Esophagus squamous epithelium (tissue), 5 donors: ENCODE measurements around the gene PINK1. TPM values are rescaled to one million over a fixed set of nuclear protein-coding genes. Genes with fewer than 3 reads are reported as not detected.

Experiments used
- DNase-seq: peaks from one replicate; lab custom pipeline; 2025; lab: John Stamatoyannopoulos, UW
- H3K27ac ChIP-seq, 4 donors: fragments of 200-600 bp; sonication (generic); one replicate each; pipeline ENCODE4 v1.5.1; 2016 to 2019; ENCODE audit warnings: mild to moderate bottlenecking in 1 of 4
- H3K27me3 ChIP-seq, 4 donors: fragments of 200-600 bp; sonication (generic); 1 replicate in 3 of 4; 2 replicates in 1 of 4; pipeline versions ENCODE4 v1.5.1 to v1.6.0; 2017 to 2021; ENCODE audit warnings: antibody characterized with exemption in 1 of 4
- H3K36me3 ChIP-seq, 3 donors: fragments of 200-600 bp; sonication (generic); one replicate each; pipeline ENCODE4 v1.5.1; 2016 to 2019
- H3K4me1 ChIP-seq, 3 donors: fragments of 200-600 bp; sonication (generic); one replicate each; pipeline ENCODE4 v1.5.1; 2017 to 2019
- H3K4me3 ChIP-seq, 4 donors: fragments of 200-600 bp; sonication (generic); 1 replicate in 3 of 4; 2 replicates in 1 of 4; pipeline ENCODE4 v1.5.1; 2016 to 2019; ENCODE audit warnings: mild to moderate bottlenecking in 2 of 4, moderate library complexity in 1 of 4
- H3K9me3 ChIP-seq, 3 donors: fragments of 200-600 bp; sonication (generic); one replicate each; pipeline ENCODE4 v1.5.1; 2016 to 2019
- CTCF ChIP-seq, 6 experiments: fragments of 450-650 bp in 4 of 6; fragments of 200-600 bp in 2 of 6; sonication (generic) in 2 of 6; IDR thresholded peaks; one replicate each; pipeline ENCODE4 v1.5.1; 2016 to 2019; ENCODE audit warnings: antibody characterized with exemption in 6 of 6, mild to moderate bottlenecking in 4 of 6, moderate library complexity in 4 of 6
- POLR2A ChIP-seq, 4 donors: fragments of 450-650 bp; IDR thresholded peaks; one replicate each; pipeline ENCODE4 v1.6.1; 2017; ENCODE audit warnings: antibody characterized with exemption in 4 of 4, mild to moderate bottlenecking in 4 of 4, moderate library complexity in 3 of 4
- WGBS, 2 donors: methylation state at CpG; one replicate each; pipeline ENCODE4 v1.1.5; 2018; 5-methylcytosine and 5-hydroxymethylcytosine counted together
- intact Hi-C: fragments of 100-400 bp; cut with DNase I; formaldehyde crosslinking; loops from one replicate; pipeline ENCODE4 v1.15.0; 2022
- total RNA-seq, 4 donors: library from RNA; depleted of rRNA; stranded (reverse); fragments of >200 nt; gene quantifications; one replicate each; pipeline ENCODE4 v1.1.0, GENCODE V29; 2016
- donor health status: DM: yes; HTN: yes; CAD: no.

PINK1 gene
- total RNA-seq, 4 donors from 2014 or later, result 55.0 to 110 (median 77.1) TPM

GRCh38 chr1:20610970-20611369 lies 22.3 kb upstream of the PINK1 start:
- no peak for DNase-seq
- peaks cover 0 to 23% (median 13%) of the 10 kb centered on the region in 3 donors for H3K4me1 ChIP-seq
- no peak overlapping the region for H3K27ac ChIP-seq
- intact Hi-C loops, result no loop called here
- TF ChIP-seq CTCF (IDR thresholded peaks at IDR 0.05), result no peak
- TF ChIP-seq POLR2A (IDR thresholded peaks at IDR 0.05), result no peak
- no peaks in the 10 kb centered on the region for H3K9me3 ChIP-seq
- H3K27me3 ChIP-seq, result no peaks in the 10 kb centered on the region
- no peak overlapping the region for H3K4me3 ChIP-seq
- WGBS, 2 donors, result 95 to 100% methylated on average over 2 of the region's 2 CpGs
- no peaks in the 10 kb centered on the region for H3K36me3 ChIP-seq

DNA sequence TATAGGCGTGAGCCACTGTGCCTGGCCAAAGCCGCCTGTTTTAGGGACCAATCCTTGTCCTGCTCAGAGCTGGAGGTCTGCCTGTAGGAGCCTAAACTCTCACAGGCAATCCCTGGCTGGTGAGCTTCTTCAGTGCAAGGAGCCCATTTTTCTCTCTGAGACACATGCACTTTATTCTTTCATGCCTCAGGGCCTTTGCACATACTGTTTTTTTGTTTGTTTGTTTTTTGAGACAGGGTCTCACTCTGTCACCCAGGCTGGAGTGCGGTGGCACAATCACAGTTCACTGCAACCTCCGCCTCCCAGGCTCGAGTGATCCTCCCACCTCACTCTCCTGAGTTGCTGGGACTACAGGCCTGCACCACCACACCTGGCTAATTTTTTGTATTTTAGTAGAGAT lies 21.6 kb upstream of the PINK1 start:
- Histone ChIP-seq H3K4me3 (no peak overlapping the region), H3K36me3 (no peaks in the 10 kb centered on the region), H3K27me3 (no peaks in the 10 kb centered on the region), H3K27ac (peak overlapping the region in 3 of 4 donors; percentile 71 to 90 (median 79)), H3K4me1 (peaks cover 0 to 30% (median 20%) of the 10 kb centered on the region in 3 donors), H3K9me3 (no peaks in the 10 kb centered on the region)
- WGBS, 2 donors, result 90 to 100% methylated on average over 5 of the region's 5 CpGs
- TF ChIP-seq CTCF (IDR thresholded peaks at IDR 0.05), result no peak
- TF ChIP-seq POLR2A (IDR thresholded peaks at IDR 0.05), result no peak
- intact Hi-C loops, result no loop called here
- no peak for DNase-seq

- TF ChIP-seq POLR2A (IDR thresholded peaks at IDR 0.05), result no peak
- Histone ChIP-seq H3K9me3 (no peaks in the 10 kb centered on the region), H3K27ac (peak overlapping the region; percentile 38 to 90 (median 75)), H3K4me1 (peaks cover 0 to 35% (median 24%) of the 10 kb centered on the region in 3 donors), H3K27me3 (no peaks in the 10 kb centered on the region), H3K36me3 (no peaks in the 10 kb centered on the region), H3K4me3 (no peak overlapping the region)
- no peak for DNase-seq
- intact Hi-C loops, result no loop called here
- WGBS, 2 donors, result 54 to 63% methylated on average over 6 to 11 of the region's 11 CpGs
Observed at GRCh38 chr1:20612221-20612746, 21.0 kb upstream of the PINK1 start.

DNA sequence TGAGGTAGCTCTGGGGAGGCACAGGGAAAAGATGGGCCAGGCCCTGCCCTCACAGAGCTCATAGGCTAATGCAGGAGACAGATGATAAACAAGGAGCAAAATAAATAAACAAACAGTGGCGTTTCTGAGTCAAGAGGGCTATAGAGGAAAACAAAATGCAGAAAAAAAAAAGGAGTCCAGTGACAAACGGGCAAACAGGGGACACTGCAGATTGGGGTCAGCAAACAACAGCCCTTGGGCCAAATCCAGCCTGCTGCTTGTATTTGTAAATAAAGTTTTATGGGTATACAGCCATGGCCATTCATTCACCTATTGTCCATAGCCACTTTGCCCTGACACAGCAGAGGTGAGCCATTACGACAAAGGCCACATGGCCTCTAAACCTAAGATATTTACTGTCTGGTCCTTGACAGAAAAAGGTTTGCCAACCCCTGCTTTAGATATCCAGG lies 19.1 kb upstream of the PINK1 start:
- H3K27ac ChIP-seq, result peak overlapping the region; percentile 71 to 90 (median 83)
- WGBS, 2 donors, result 58 to 70% methylated on average over 3 of the region's 3 CpGs
- no peak overlapping the region for H3K4me3 ChIP-seq
- no peaks in the 10 kb centered on the region for H3K36me3 ChIP-seq
- peaks cover 0 to 35% (median 24%) of the 10 kb centered on the region in 3 donors for H3K4me1 ChIP-seq
- no peaks in the 10 kb centered on the region for H3K9me3 ChIP-seq
- TF ChIP-seq CTCF (IDR thresholded peaks at IDR 0.05), result no peak
- TF ChIP-seq POLR2A (IDR thresholded peaks at IDR 0.05), result no peak
- no peaks in the 10 kb centered on the region for H3K27me3 ChIP-seq
- DNase-seq, result no peak
- intact Hi-C loops, result no loop called here

GRCh38 chr1:20615946-20616846 lies 17.1 kb upstream of the PINK1 start:
- Histone ChIP-seq H3K27me3 (no peaks in the 10 kb centered on the region), H3K36me3 (no peaks in the 10 kb centered on the region), H3K27ac (peak overlapping the region in 2 of 4 donors; percentile 22 to 56), H3K9me3 (no peaks in the 10 kb centered on the region), H3K4me1 (peaks cover 0 to 35% (median 24%) of the 10 kb centered on the region in 3 donors), H3K4me3 (peak overlapping the region in 1 of 4 donors; percentile 24)
- 37 to 40% methylated on average over 16 to 18 of the region's 20 CpGs for WGBS, 2 donors
- DNase-seq, result no peak
- TF ChIP-seq POLR2A (IDR thresholded peaks at IDR 0.05), result no peak
- TF ChIP-seq CTCF (IDR thresholded peaks at IDR 0.05), result no peak
- intact Hi-C loops, result no loop called here
